Measurements from ENCODE around the gene PPM1A. TPM values are rescaled to one million over a fixed set of nuclear protein-coding genes. Genes with fewer than 3 reads are reported as not detected.

Gene PPM1A
- total and polyA plus RNA-seq, 9 of the 15 experiments (the other 6 are each of a cell fraction or from before 2014, with no cell fraction given), result 5.5 to 23.9 (median 15.2) TPM

DNA sequence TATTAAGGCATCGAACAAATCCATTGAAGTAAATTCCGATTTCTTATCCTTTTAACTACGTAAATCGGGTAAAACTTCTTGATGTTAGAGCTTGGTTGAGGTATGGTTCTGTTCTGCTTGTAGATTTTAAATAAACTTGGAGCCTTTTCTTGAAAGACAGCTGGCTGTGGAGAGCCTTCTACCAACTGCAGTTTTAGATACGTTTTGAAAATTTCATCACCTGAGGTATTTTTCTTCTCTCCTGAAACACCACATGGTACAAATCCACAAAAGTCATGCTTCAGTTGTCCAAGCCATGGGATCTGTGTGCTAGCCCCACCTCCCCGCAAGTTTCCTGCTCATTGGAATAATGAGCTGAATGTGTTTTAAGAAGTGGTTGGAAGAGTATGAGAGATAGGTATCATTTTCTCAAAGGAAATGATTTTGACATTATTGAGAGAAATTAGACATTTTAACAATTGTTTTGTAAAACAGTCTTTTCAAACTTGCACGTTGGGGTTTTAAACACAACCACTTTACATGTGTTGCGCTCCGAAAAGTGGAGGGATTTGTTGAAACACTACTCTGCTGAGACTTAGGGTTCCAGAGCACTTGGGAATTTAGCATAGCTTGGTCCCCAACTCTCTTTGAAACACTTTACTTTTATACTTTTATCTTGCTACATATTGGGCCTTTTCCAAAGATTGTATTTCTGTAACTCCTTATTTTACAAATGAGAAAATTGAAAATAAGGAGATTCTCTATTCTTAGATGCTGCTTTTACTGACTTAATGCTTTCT is 1.4 kb downstream of the PPM1A start:
- intact Hi-C loops (cut with micrococcal nuclease), result loop anchor here (10.0 kb wide), 1 partner anchor 234 kb away; the partner anchor contains the start of gene C14orf39
- H2AFZ ChIP-seq (ENCODE audit: low read depth, low read length), result peak overlapping the region; percentile 22; the same call in 1 of the 2 replicates
- TF ChIP-seq, protein P1, sequence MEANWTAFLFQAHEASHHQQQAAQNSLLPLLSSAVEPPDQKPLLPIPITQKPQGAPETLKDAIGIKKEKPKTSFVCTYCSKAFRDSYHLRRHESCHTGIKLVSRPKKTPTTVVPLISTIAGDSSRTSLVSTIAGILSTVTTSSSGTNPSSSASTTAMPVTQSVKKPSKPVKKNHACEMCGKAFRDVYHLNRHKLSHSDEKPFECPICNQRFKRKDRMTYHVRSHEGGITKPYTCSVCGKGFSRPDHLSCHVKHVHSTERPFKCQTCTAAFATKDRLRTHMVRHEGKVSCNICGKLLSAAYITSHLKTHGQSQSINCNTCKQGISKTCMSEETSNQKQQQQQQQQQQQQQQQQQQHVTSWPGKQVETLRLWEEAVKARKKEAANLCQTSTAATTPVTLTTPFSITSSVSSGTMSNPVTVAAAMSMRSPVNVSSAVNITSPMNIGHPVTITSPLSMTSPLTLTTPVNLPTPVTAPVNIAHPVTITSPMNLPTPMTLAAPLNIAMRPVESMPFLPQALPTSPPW (CRISPR knock-in tag; IDR thresholded peaks at IDR 0.05), result no peak
- TF ChIP-seq CREB3 (tag; conservative IDR thresholded peaks at IDR 0.05; ENCODE audit: low read depth) (no peak), ZBTB1 (CRISPR knock-in tag; IDR thresholded peaks at IDR 0.05; ENCODE audit: borderline replicate concordance, low read depth) (no peak), GABPB1 (CRISPR knock-in tag; IDR thresholded peaks at IDR 0.05) (no peak), TEAD4 (IDR thresholded peaks at IDR 0.05; ENCODE audit: low read length) (no peak), TEAD4 (CRISPR knock-in tag; IDR thresholded peaks at IDR 0.05; ENCODE audit: borderline replicate concordance) (no peak), SAFB2 (IDR thresholded peaks at IDR 0.05; ENCODE audit: borderline replicate concordance, low read depth, low read length, severe bottlenecking) (no peak), POU5F1 (IDR thresholded peaks at IDR 0.05; ENCODE audit: borderline replicate concordance, low read depth, low read length, partially characterized antibody) (no peak), GTF2F1 (IDR thresholded peaks at IDR 0.05; ENCODE audit: low read depth, low read length) (no peak), EP400 (IDR thresholded peaks at IDR 0.05) (peak; percentile 22; the same call in 1 of the 2 replicates)

More for the DNA sequence above, 1.4 kb downstream of the PPM1A start:
- WGBS (ENCODE audit: insufficient coverage, low coverage, missing lambda C conversion rate), result 0% methylated on average over 9 of the region's 9 CpGs
- Histone ChIP-seq H3K27me3 (ENCODE audit: control insufficient read depth in 2 of 2, insufficient read depth in 2 of 2, low read length in 2 of 2) (no peaks in the 10 kb centered on the region), H3K4me3 (peak overlapping the region; percentile 66), H3K36me3 (ENCODE audit: control insufficient read depth, insufficient read depth, low read length) (peaks cover 4% of the 10 kb centered on the region; the same call in 1 of the 3 replicates), H3K79me2 (ENCODE audit: control insufficient read depth, insufficient read depth, low read length) (peaks cover 63% of the 10 kb centered on the region), H3K27ac (ENCODE audit: extremely low read depth, low read depth, low read length) (peak overlapping the region; percentile 77), H4K20me1 (replicated peaks; ENCODE audit: control insufficient read depth, insufficient read depth, low read length) (no peaks in the 10 kb centered on the region; the same call in 1 of the 2 replicates), H3K4me2 (ENCODE audit: insufficient read depth, low read length) (peak overlapping the region; percentile 72), H3K9ac (ENCODE audit: insufficient read depth in 1 of 2, low read depth in 2 of 2, low read length in 2 of 2) (peak overlapping the region; percentile 73 to 92), H3K9me3 (replicated peaks; ENCODE audit: control insufficient read depth, insufficient read depth, low read depth, low read length) (no peaks in the 10 kb centered on the region), H3K9me1 (ENCODE audit: control insufficient read depth, insufficient read depth, low read length) (peaks cover 2% of the 10 kb centered on the region), H3K4me1 (replicated peaks in 1 of 2; ENCODE audit: control insufficient read depth in 2 of 2, insufficient read depth in 2 of 2, low read length in 2 of 2) (peaks cover 14 to 27% of the 10 kb centered on the region in 2 experiments; a peak in 4 of 5 replicates)
- in situ Hi-C loops (cut with MboI), result no loop called here
- ChIA-PET POLR2A (interaction anchor here (0.7 kb wide), 2 partner anchors 338 to 1074 kb away, joined by 3 read pairs; no protein-coding TSS in a partner anchor), CTCF (ENCODE audit: low intra/inter-chr PET ratio) (no interaction called here)
- ATAC-seq (peak; percentile 2; the same call in 1 of the 3 replicates), DNase-seq (ENCODE audit: extremely low read depth in 1 of 4, low spot score in 3 of 4) (peak in 1 of 4 experiments; percentile 40), FAIRE-seq (peak; percentile 46)
- TSS peak; percentile 37 for BruUV-seq (replicated peaks)

Measured in K562 (cell line).